NT2/D1 (cell line): Measurements from ENCODE around the gene LRCH4.

Experiments used
- SUZ12 ChIP-seq: IDR thresholded peaks from 2 replicates; pipeline ENCODE4 v1.6.1; 2011; ENCODE audit not compliant: insufficient read length, insufficient read depth; ENCODE audit errors: extremely low read depth
- YY1 ChIP-seq: IDR thresholded peaks from 2 replicates; pipeline ENCODE4 v1.6.1; 2011; ENCODE audit not compliant: insufficient read length, insufficient read depth
- ZNF274 ChIP-seq: IDR thresholded peaks from 2 replicates; pipeline ENCODE4 v1.6.1; 2011; ENCODE audit warnings: mild to moderate bottlenecking, low read depth, low read length

DNA sequence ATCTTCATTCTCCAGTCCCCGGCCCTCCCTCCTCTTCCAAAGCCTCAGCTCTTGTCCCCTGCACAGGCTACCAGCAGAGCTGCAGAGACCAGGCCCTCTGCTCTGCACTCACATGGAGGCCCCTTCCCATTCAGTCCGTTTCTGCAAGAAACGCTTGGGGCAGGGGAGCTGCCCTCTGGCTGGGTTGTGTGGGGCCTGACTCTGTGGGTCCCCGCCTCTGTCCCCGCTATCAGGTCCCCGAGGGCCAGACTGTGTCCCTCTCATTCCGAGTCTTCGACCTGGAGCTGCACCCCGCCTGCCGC, 17.7 kb upstream of the LRCH4 start:
- TF ChIP-seq YY1 = no peak
- no peak for TF ChIP-seq SUZ12
- TF ChIP-seq ZNF274 = no peak
